HCT116 (cell line): ENCODE results near the gene DUSP6. TPM values are rescaled to one million over a fixed set of nuclear protein-coding genes. Genes with fewer than 3 reads are reported as not detected.

ENCODE experiments used
- ATAC-seq: fragments of 200-7000 bp; cut with Tn5 transposase; 2 replicates; pipeline ENCODE4 v1.9.1; 2020; ENCODE audit warnings: mild to moderate bottlenecking, moderate library complexity
- BruUV-seq: library from RNA; stranded (reverse); fragments of 400-500 nt; replicated peaks from 2 replicates; lab custom pipeline; 2021; lab: Mats Ljungman, UMichigan
- CTCF ChIA-PET: fragments of 300-600 bp; sonication (Branson Sonifier 250); formaldehyde crosslinking; loops from one replicate; lab custom pipeline; 2021; ENCODE audit warnings: antibody characterized with exemption; lab: Charles Lee
- POLR2A ChIA-PET: fragments of 300-600, 350-600 bp; sonication (Branson Sonifier 250); formaldehyde crosslinking; loops from one replicate; lab custom pipeline; 2021; ENCODE audit warnings: antibody characterized with exemption; lab: Charles Lee
- RAD21 ChIA-PET, 2 experiments: fragments of 300-600 bp; sonication (Branson Sonifier 250); formaldehyde crosslinking; loops; one replicate each; lab custom pipeline; 2023; ENCODE audit warnings: low total read pairs in 2 of 2; ENCODE audit not compliant: uncharacterized antibody in 2 of 2, unreplicated experiment in 2 of 2, low non-redundant PET in 1 of 2; lab: Charles Lee
- DNase-seq: peaks from one replicate; pipeline ENCODE4 v3.0.0-alpha.2; 2010; ENCODE audit warnings: low read depth, low spot score
- H2AFZ ChIP-seq: fragments of 200-600 bp; shearing (Covaris generic), sonication (generic); 2 replicates; pipeline ENCODE4 v1.6.1; 2017; ENCODE audit warnings: low read depth, mixed run types, mixed read lengths, antibody characterized with exemption, low read length; ENCODE audit not compliant: poor library complexity, severe bottlenecking
- H3K27ac ChIP-seq: 2 replicates; pipeline ENCODE4 v1.5.1; 2012; ENCODE audit warnings: low read depth, low read length
- H3K27me3 ChIP-seq: fragments of 200-600 bp; sonication (generic); 2 replicates; pipeline ENCODE4 v1.6.1; 2016; ENCODE audit warnings: mixed run types, low read length, mixed read lengths; ENCODE audit not compliant: insufficient read depth
- H3K36me3 ChIP-seq, 2 experiments: fragments of 200-500 bp in 1 of 2; fragments of 200-600 bp in 1 of 2; sonication (Bioruptor generic) in 1 of 2; sonication (generic) in 1 of 2; 2 replicates each; pipeline versions ENCODE4 v1.5.1 to v1.6.1; 2014 to 2016; ENCODE audit warnings: low read length in 2 of 2, inconsistent platforms in 1 of 2, mixed read lengths in 1 of 2, mixed run types in 1 of 2; ENCODE audit not compliant: insufficient read depth in 2 of 2, control insufficient read depth in 1 of 2
- H3K4me1 ChIP-seq, 2 experiments: fragments of 200-600 bp in 1 of 2; sonication (generic) in 1 of 2; 2 replicates each; pipeline versions ENCODE4 v1.5.1 to v1.6.1; 2012 to 2017; ENCODE audit warnings: low read length in 2 of 2, inconsistent platforms in 1 of 2, mild to moderate bottlenecking in 1 of 2, mixed read lengths in 1 of 2, mixed run types in 1 of 2, moderate library complexity in 1 of 2; ENCODE audit not compliant: insufficient read depth in 2 of 2, control insufficient read depth in 1 of 2
- H3K4me2 ChIP-seq: fragments of 200-600 bp; sonication (generic); 2 replicates; pipeline ENCODE4 v1.6.1; 2017; ENCODE audit warnings: mixed run types, low read length, mixed read lengths
- H3K4me3 ChIP-seq, 2 experiments: fragments of 200-600 bp in 1 of 2; sonication (generic) in 1 of 2; replicated peaks in 1 of 2; 2 replicates each; pipeline ENCODE4 v1.5.1; 2011 to 2016; ENCODE audit warnings: low read length in 2 of 2, control low read depth in 1 of 2, low read depth in 1 of 2, mild to moderate bottlenecking in 1 of 2, mixed read lengths in 1 of 2, mixed run types in 1 of 2
- H3K79me2 ChIP-seq: fragments of 200-600 bp; sonication (generic); 2 replicates; pipeline ENCODE4 v1.6.1; 2017; ENCODE audit warnings: mild to moderate bottlenecking, mixed run types, low read length, moderate library complexity, mixed read lengths; ENCODE audit not compliant: insufficient read depth
- H3K9ac ChIP-seq: fragments of 200-600 bp; sonication (generic); 2 replicates; pipeline ENCODE4 v1.6.1; 2016; ENCODE audit warnings: low read length, mixed read lengths
- H3K9me2 ChIP-seq: fragments of 200-600 bp; sonication (generic), shearing (Covaris generic); 2 replicates; pipeline ENCODE4 v1.6.1; 2017; ENCODE audit warnings: mixed run types, mild to moderate bottlenecking, moderate library complexity; ENCODE audit not compliant: insufficient read depth
- H3K9me3 ChIP-seq, 2 experiments: fragments of 200-500 bp in 1 of 2; fragments of 200-600 bp in 1 of 2; sonication (Bioruptor generic) in 1 of 2; sonication (generic) in 1 of 2; 2 replicates each; pipeline ENCODE4 v1.6.1; 2014 to 2017; ENCODE audit warnings: low read length in 2 of 2, mixed read lengths in 2 of 2, inconsistent platforms in 1 of 2, low read depth in 1 of 2, mild to moderate bottlenecking in 1 of 2, mixed run types in 1 of 2, moderate library complexity in 1 of 2; ENCODE audit not compliant: control insufficient read depth in 1 of 2, insufficient read depth in 1 of 2
- H4K20me1 ChIP-seq: fragments of 200-600 bp; sonication (generic), shearing (Covaris generic); 2 replicates; pipeline ENCODE4 v1.6.1; 2017; ENCODE audit warnings: mixed run types, mild to moderate bottlenecking, moderate library complexity; ENCODE audit not compliant: insufficient read depth
- CEBPB ChIP-seq: IDR thresholded peaks from 2 replicates; pipeline ENCODE4 v1.6.1; 2012; ENCODE audit warnings: low read depth
- EZH2 ChIP-seq: fragments of 200-600 bp; sonication (generic); IDR thresholded peaks from 2 replicates; pipeline ENCODE4 v1.6.1; 2017; ENCODE audit warnings: antibody characterized with exemption, mixed run types
- FOSL1 ChIP-seq: IDR thresholded peaks from 2 replicates; pipeline ENCODE4 v1.6.1; 2012; ENCODE audit warnings: low read depth
- JUND ChIP-seq: IDR thresholded peaks from 2 replicates; pipeline ENCODE4 v1.6.1; 2012
- POLR2A ChIP-seq: IDR thresholded peaks from 2 replicates; pipeline ENCODE4 v1.7.0; 2011; ENCODE audit warnings: borderline replicate concordance; ENCODE audit not compliant: insufficient read depth, insufficient read length; ENCODE audit errors: extremely low read depth
- RAD21 ChIP-seq: IDR thresholded peaks from 2 replicates; pipeline ENCODE4 v1.6.1; 2012; ENCODE audit warnings: low read depth, mild to moderate bottlenecking
- REST ChIP-seq: IDR thresholded peaks from 2 replicates; pipeline ENCODE4 v1.6.1; 2012; ENCODE audit warnings: low read depth
- SIN3A ChIP-seq: IDR thresholded peaks from 2 replicates; pipeline ENCODE4 v1.6.1; 2012; ENCODE audit warnings: low read depth
- SP1 ChIP-seq: IDR thresholded peaks from 2 replicates; pipeline ENCODE4 v1.6.1; 2012; ENCODE audit warnings: low read depth
- SRF ChIP-seq: IDR thresholded peaks from 2 replicates; pipeline ENCODE4 v1.6.1; 2012; ENCODE audit warnings: low read depth
- YY1 ChIP-seq: IDR thresholded peaks from 2 replicates; pipeline ENCODE4 v1.6.1; 2011; ENCODE audit warnings: low read length, low read depth, moderate library complexity, mild to moderate bottlenecking; ENCODE audit not compliant: insufficient replicate concordance; ENCODE audit errors: extremely low read depth
- intact Hi-C: fragments of 100-400 bp; cut with micrococcal nuclease; formaldehyde crosslinking; loops from 2 replicates; pipeline ENCODE4 v1.10.0; 2022
- total RNA-seq: library from RNA; stranded (reverse); gene quantifications from one replicate; pipeline ENCODE4 v1.2.1, GENCODE V29; 2021; ENCODE audit not compliant: unreplicated experiment
- TF ChIP-seq, protein P1 (sequence below): IDR thresholded peaks from 2 replicates; pipeline ENCODE4 v1.6.1; 2012

The DUSP6 gene
- total RNA-seq, 1 experiment from 2014 or later, result 219 TPM

DNA sequence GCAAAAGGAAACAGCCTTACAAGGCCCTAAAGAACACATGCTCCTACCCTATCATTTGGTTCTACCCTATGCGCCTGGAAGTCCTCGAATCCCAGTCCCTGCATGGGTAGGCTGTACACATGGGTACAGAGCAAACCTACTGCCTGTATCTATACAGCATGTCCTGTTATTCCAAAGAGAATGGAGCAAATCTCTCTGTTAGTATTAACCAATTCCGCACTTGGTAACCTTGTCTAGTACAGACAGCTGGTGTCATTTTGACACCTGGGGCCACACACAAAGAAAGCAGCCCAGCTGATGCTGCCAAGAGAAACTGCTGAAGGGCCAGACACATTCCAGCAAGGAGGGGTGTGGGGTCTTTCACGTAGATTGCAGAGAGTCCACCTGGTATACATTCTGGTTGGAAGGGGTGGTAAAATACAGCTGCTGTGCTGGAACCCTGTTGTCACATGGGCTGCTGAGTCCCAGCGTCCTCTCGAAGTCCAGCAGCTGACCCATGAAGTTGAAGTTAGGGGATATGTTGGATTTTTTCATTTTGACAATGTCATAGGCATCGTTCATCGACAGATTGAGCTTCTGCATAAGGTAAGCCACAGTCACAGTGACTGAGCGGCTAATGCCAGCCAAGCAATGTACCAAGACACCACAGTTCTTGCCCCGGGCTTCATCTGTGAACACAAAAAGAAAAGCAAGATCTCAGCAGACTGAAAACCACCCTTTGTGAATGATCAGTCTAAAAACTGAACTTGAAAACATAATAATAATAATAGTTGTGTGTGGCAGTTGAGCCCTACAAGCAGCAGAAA lies 3.2 kb downstream of the DUSP6 start:
- H3K9me2 ChIP-seq, result no peaks in the 10 kb centered on the region
- CTCF ChIA-PET, result interaction anchor here (1.3 kb wide), 1 partner anchor 331 kb away, joined by 3 read pairs; no protein-coding TSS in a partner anchor
- peak overlapping the region; percentile 92; the same call in 1 of the 2 replicates for H3K4me2 ChIP-seq
- H3K4me1 ChIP-seq, result peaks cover 40 to 63% of the 10 kb centered on the region in 2 experiments
- intact Hi-C loops, result loop anchor here (10.0 kb wide), 1 partner anchor 194 kb away; no protein-coding TSS in a partner anchor
- no peaks in the 10 kb centered on the region for H3K9me3 ChIP-seq
- ATAC-seq (no peak), DNase-seq (no peak)
- POLR2A ChIA-PET, result no interaction called here
- peaks cover 4% of the 10 kb centered on the region; the same call in 1 of the 2 replicates for H4K20me1 ChIP-seq
- H3K4me3 ChIP-seq, result peak overlapping the region in 1 of 2 experiments; percentile 12; a peak in 2 of 4 replicates
- BruUV-seq, result no TSS peak
- H3K27me3 ChIP-seq, result no peaks in the 10 kb centered on the region
- no peak overlapping the region for H2AFZ ChIP-seq
- H3K9ac ChIP-seq, result no peak overlapping the region
- TF ChIP-seq RAD21, result no peak
- TF ChIP-seq SIN3A, result no peak
- peaks cover 43% of the 10 kb centered on the region for H3K79me2 ChIP-seq
- RAD21 ChIA-PET, result no interaction called here
- peak overlapping the region; percentile 29 for H3K27ac ChIP-seq
- peaks cover 23 to 25% of the 10 kb centered on the region in 2 experiments for H3K36me3 ChIP-seq

- no peak overlapping the region for H2AFZ ChIP-seq
- ATAC-seq (no peak), DNase-seq (no peak)
- no TSS peak for BruUV-seq
- no peaks in the 10 kb centered on the region for H3K27me3 ChIP-seq
- H3K4me2 ChIP-seq, result peak overlapping the region; percentile 42
- ChIA-PET CTCF (interaction anchor here (1.7 kb wide), 2 partner anchors 112 to 328 kb away, joined by 4 read pairs; no protein-coding TSS in a partner anchor), POLR2A (interaction anchor here (1.0 to 1.9 kb wide), 12 partner anchors 10 to 330 kb away, joined by 3 to 9 read pairs (median 4); no protein-coding TSS in a partner anchor), RAD21 (no interaction called here)
- intact Hi-C loops, result loop anchor here (2.0 to 10.0 kb wide), 2 partner anchors 193 to 297 kb away; no protein-coding TSS in a partner anchor
- H3K9me2 ChIP-seq, result no peaks in the 10 kb centered on the region
- no peak overlapping the region for H3K9ac ChIP-seq
- peaks cover 23 to 25% of the 10 kb centered on the region in 2 experiments for H3K36me3 ChIP-seq
- no peak overlapping the region for H3K4me3 ChIP-seq
- H3K79me2 ChIP-seq, result peaks cover 43% of the 10 kb centered on the region
- H3K27ac ChIP-seq, result peak overlapping the region; percentile 43
- peaks cover 4% of the 10 kb centered on the region; the same call in 1 of the 2 replicates for H4K20me1 ChIP-seq
- no peaks in the 10 kb centered on the region for H3K9me3 ChIP-seq
- peaks cover 40 to 53% of the 10 kb centered on the region in 2 experiments for H3K4me1 ChIP-seq
- TF ChIP-seq SRF, result no peak
- TF ChIP-seq, protein P1, sequence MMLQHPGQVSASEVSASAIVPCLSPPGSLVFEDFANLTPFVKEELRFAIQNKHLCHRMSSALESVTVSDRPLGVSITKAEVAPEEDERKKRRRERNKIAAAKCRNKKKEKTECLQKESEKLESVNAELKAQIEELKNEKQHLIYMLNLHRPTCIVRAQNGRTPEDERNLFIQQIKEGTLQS, result no peak
- no peak for TF ChIP-seq SP1
- no peak for TF ChIP-seq SIN3A
- TF ChIP-seq EZH2, result no peak
- no peak for TF ChIP-seq YY1
- no peak for TF ChIP-seq POLR2A
- TF ChIP-seq REST, result no peak
- no peak for TF ChIP-seq FOSL1
- TF ChIP-seq CEBPB, result no peak
- TF ChIP-seq JUND, result no peak
Observed at GRCh38 chr12:89347325-89347829, 4.9 kb downstream of the DUSP6 start.
